CD4-positive, alpha-beta T cell treated with Interleukin-6 at 100 ng/mL for 8 hours (primary cell): ENCODE data around the gene CLHC1.
"Not testable (repeated sequence)": the region's sequence is repeated elsewhere in the genome, so short reads cannot be mapped to it uniquely, and the experiment has no call there.

Experiments
- DNase-seq: peaks from one replicate; pipeline ENCODE4 v3.0.0-alpha.2; 2020; ENCODE audit warnings: mixed read lengths, low spot score

The CLHC1 gene

DNA sequence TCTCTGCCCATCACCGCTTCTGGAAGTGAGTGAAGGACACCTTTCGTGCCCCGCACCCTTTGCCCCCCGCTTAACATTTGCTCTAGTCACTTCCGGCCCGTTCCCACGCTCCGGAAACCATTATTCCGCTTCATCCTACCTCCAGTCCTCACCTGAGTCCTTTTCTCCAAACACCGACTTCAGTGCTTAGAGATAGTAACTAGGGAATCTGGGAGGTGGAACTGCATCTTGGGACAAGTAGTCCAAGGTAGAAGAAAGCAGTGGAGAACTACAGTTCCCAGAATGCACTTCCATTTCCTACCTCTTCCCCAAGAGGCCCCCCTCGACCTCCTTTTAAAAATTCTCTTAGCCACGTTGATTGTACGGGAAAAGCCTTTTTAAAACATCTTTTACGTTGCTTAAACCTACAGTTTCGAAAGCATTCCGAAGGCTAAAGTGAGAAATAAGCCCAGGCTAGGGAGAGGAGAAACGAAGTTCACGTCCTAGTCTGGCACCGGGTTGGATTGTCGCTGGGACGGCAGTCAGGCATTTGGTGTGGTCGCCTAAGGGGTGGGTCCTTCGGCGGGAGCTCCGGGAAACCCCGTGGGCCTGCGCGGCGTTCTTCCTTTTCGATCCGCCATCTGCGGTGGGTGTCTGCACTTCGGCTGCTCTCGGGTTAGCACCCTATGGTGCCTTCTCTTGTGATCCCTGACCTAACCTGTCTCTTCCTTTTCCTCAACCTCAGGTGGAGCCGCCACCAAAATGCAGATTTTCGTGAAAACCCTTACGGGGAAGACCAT, at the start of gene CLHC1, which contains the start of gene RPS27A:
Gene CLHC1 (minus strand): TSS at position 210 of the 779 bp plus-strand sequence. CDS start 9,882 bp downstream, outside the sequence.
Gene RPS27A (plus strand): TSS at position 605 of the 779 bp plus-strand sequence. CDS start 137 bp downstream, at position 742.
- peak; percentile 90 for DNase-seq

GRCh38 chr2:55280851-55281546, 48.9 kb upstream of the CLHC1 start:
- DNase-seq: not testable (repeated sequence)

DNA sequence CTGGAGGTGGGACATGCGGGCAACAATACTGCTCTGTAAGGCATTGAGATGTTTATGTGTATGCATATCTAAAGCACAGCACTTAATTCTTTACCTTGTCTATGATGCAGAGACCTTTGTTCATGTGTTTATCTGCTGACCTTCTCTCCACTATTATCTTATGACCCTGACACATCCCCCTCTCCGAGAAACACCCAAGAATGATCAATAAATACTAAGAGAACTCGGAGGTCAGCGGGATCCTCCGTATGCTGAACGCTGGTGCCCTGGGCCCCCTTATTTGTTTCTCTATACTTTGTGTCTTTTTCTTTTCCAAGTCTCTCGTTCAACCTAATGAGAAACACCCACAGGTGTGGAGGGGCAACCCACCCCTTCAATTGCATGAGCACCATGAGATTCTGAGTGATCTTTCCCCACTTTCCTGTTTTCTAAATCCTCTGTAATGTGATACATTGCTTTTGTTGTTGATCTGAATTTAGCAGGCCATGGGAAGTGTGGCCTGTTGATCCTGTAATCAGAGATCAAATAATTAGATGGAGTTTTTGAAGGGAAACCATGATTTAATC, 47.8 kb upstream of the CLHC1 start:
- DNase-seq: not testable (repeated sequence)

DNA sequence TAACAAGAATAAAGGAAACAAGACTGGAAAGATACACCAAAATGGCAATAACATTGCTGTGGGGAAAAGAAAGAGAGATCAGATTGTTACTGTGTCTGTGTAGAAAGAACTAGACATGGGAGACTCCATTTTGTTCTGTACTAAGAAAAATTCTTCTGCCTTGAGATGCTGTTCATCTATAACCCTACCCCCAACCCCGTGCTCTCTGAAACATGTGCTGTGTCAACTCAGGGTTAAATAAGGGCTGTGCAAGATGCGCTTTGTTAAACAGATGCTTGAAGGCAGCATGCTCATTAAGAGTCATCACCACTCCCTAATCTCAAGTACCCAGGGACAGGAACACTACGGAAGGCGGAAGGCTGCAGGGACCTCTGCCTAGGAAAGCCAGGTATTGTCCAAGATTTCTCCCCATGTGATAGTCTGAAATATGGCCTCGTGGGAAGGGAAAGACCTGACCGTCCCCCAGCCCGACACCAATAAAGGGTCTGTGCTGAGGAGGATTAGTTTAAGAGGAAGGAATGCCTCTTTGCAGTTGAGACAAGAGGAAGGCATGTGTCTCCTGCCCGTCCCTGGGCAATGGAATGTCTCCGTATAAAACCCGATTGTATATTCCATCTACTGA, 47.2 kb upstream of the CLHC1 start:
- not testable (repeated sequence) for DNase-seq

DNA sequence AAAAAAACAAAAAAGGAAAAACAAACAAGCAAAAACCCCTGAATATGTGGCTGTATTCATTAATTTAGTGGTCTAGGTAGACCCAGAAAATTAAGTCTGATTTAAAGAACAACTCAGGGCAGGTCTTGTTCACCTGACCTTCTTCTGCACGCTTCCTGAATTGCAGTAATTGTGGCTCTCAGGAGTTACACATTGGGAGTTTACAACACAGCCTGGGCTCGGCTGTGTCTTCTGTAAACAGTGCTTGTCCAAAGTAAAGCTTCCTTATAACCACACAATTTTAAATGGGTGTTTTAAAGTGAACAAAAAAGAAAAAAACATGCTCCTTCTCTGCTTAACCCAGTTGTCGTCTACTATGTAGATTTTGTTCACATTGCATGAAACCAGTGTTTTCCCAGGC, 45.2 kb upstream of the CLHC1 start:
- no peak for DNase-seq

- DNase-seq: not testable (repeated sequence)
Observed at GRCh38 chr2:55274346-55274745, 42.3 kb upstream of the CLHC1 start.

DNA sequence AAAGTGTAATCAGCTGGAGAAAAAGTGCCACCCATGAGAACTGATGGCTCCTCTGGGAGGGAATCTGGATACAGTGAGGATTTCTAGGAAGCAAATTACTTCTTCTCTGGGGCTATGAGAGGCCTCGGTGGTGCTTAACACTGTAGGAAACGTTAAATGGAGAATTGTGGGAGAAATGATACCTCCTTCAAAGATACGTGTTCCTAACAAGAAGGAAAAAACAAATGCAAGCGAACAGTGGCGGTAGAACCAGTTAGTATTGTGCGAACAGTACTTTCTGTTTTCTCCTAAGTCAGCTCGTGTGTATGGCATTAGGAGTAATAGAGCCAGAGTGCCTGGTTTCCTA, 37.5 kb upstream of the CLHC1 start:
- DNase-seq: no peak

DNA sequence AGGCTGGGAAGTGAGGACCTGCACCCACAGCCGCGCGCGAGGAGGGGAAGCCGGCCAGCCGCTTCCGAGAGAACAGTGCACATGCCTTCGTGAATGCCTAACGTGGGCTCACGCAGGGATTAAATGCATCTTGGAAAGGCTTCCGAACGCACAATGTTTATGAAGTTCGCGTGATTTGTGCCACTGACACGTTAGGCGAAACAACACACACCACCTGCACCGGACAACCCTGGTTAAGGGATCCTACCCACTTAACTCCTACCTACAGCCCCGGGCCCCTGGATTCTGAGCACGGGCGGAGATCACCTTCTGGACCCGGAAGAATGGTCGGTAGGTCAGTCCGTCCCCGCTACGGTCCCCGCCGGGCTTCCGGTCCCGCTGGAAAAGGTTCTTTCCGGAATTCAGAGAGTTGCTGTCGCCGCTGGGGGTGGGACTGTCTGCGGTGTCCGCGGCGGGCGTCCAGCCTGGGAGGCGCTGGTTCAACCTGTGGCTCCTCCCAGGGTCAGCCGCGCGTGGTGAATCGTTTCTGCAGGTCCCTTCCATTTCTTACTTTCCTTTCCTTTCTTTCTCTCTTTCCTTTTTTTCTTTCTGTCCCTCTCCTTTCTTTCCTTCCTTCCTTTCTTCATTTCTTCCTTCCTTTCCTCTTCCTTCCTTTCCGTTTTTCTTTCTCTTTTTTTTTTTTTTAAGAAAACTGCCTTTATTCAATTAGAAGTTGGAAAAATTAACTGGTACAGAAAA, 37.0 kb upstream of the CLHC1 start, which contains the start of gene MTIF2:
Gene MTIF2 (minus strand): TSS at position 325 of the 738 bp plus-strand sequence. CDS start 5,373 bp downstream, outside the sequence.
- peak; percentile 79 for DNase-seq

DNA sequence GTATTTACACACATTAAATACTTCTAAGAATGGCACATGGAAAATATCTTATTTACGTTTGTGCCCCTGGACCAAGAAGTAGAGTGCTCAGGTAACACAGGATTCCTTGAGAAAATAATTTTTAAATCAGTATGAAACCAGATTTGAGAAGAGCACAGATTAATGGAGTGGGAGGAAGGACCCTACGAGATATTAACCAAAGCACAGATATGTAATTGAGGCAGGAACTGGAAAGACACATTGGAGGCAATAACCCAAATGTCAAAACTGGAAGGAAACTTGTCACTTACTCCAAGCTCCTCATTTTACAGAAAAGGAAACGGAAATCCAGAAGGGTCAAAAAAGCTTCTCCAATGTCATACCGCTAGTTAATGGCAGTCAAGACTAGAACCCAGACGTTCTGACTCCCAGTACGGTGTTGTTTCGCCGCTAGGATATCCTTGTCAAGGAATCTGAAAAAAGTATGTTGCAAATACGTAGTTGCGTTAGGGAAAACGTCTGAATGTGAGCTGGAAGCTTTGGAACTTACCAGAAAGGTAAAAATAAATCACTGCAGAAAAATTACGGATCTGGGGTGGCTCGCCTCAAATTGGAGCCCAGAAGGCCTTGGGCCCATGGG, 36.3 kb upstream of the CLHC1 start:
- DNase-seq: no peak

- DNase-seq: not testable (repeated sequence)
Observed at GRCh38 chr2:55259586-55259985, 27.5 kb upstream of the CLHC1 start.

- DNase-seq: no peak
Observed at GRCh38 chr2:55252832-55253231, 20.7 kb upstream of the CLHC1 start.

DNA sequence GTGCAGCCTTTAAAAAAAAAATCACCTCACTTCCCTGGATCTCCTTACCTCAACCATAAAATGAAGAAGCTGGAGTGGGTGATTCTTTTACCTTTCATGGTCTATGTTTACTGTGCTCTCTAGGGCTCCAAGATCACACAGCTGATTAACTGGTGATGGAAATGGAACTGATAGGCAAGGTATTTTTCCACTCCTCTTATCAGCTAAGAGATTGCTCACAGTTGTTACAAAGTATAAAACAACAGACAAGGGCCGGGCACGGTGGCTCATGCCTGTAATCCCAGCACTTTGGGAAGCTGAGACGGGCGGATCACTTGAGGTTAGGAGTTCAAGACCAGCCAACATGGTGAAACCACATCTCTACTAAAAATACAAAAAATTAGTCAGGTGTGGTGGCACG, 14.9 kb upstream of the CLHC1 start:
- DNase-seq: no peak

- DNase-seq: no peak
Observed at GRCh38 chr2:55245411-55245810, 13.3 kb upstream of the CLHC1 start.

DNA sequence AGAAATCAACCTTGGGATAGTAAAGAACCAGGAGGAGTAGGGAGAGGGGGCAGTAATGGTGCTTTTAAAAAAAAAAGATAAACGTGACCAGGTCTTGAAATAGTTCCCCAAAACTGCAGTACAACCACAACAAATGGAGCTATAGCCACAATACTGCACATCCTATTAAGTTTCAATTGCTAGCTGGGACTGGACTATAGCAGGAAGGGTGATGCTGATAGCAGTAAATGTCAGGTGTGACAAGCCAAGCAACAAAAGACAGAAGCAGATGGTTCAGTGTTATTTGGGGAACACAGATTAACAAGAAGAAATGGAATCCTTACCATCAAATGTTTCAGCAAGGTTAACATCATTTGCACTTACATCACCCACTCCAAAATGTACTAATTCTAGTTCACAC, 10.5 kb upstream of the CLHC1 start:
- no peak for DNase-seq

- not testable (repeated sequence) for DNase-seq
Observed at GRCh38 chr2:55241582-55241981, 9.5 kb upstream of the CLHC1 start.

- DNase-seq: no peak
Observed at GRCh38 chr2:55239656-55240222, 7.6 kb upstream of the CLHC1 start.

GRCh38 chr2:55236992-55237543, 5.0 kb upstream of the CLHC1 start:
- no peak for DNase-seq

DNA sequence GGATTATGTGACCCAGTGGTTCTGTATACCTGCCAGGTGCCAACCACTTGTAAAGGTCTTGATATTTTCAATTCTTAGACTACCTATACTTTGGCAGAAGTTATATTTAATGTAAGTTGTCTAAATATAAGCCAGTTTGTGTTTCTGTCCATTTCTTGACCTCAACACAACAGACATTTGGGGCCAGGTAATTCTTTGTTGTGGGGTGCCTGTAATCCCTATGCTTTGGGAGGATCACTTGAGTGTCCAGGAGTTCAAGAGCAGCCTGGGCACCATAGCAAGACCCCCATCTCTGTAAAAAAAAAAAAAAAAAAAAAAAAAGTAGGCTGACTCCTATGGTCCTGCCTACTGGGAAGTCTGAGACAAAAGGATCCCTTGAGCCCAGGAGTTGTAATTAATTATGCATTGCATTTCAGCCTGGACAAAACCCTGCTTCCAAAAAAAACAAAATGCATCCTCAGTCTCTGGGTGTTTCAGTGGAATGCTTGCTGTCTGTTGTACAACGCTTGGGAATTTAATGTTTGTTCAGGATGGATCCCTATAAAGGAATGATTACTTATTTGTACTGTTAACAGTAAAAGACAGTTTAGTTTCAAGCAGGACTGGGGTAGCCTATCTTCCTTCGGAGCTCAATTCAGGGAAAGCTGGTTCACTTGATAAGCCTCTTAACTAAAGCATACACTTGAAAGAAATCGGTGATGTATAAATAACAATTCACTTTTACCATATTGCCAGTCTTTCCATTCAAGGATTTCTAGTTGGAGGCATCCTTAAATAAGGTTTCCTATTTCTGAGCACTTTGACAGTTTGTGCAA, 3.8 kb upstream of the CLHC1 start:
- DNase-seq: no peak

GRCh38 chr2:55233658-55233940, 1.5 kb upstream of the CLHC1 start:
- no peak for DNase-seq
